NCI-H748 (cell line): ENCODE data around the gene ZNF557.

Experiments
- DNase-seq: peaks from one replicate; lab custom pipeline; 2025; ENCODE audit not compliant: unreplicated experiment; lab: John Stamatoyannopoulos, UW

The ZNF557 gene

GRCh38 chr19:7124782-7125181 is 55.3 kb downstream of the ZNF557 start:
- no peak for DNase-seq

DNA sequence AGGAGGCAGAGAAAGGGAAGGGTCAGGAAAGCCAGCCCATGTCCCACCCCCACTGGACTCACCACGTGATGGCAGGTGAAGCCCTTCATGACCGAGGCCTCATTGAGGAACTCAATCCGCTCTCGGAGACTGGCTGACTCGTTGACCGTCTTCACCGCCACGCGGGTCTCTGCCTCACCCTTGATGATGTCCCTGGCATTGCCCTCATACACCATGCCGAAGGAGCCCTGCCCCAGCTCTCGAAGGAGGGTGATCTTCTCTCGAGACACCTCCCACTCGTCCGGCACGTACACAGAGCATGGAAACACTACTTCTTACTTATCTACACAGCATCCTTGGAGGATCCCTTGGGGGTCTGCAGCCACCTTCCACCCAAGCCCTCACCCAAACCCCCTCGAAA is 55.7 kb downstream of the ZNF557 start:
- no peak for DNase-seq

GRCh38 chr19:7126132-7126531 is 56.6 kb downstream of the ZNF557 start:
- no peak for DNase-seq

DNA sequence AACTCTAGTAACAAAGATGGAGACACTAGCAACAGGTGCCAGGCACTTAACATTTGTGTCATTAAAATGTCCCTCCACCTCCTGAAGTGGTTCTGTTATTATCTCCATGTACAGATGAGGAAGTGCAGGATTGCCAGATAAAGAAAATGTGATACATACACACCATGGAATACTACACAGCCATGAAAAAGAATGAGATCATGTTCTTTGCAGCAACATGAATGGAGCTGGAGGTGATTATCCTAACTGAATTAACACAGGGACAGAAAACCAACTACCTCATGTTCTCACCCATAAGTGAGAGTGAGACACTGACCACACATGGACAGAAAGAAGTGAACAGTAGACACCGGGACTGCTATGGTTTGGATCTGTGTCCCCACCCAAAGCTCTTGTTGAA is 60.5 kb downstream of the ZNF557 start:
- no peak for DNase-seq

- no peak for DNase-seq
Measured at GRCh38 chr19:7132054-7132453, 62.6 kb downstream of the ZNF557 start.

DNA sequence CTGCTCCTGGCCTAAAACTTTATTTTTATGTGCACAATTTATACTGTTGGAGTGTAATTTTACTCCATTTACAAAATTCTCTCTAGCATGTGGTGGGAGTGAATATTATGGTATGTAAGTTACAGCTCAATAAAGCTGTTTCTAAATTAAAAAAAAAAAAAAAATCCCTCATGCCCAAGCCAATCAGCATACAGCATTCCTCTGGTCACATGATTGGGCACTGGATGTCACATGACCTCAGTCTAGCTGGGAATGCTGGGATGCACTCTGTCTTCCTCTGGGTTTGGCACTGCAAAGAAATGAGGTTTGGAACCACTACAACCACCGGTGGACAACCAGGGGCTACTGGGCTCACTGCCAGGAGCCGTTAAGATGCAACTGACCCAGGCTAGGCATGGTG is 67.6 kb downstream of the ZNF557 start:
- peak; percentile 2 for DNase-seq
